ENCODE measurements around the gene TRHDE. TPM values are rescaled to one million over a fixed set of nuclear protein-coding genes. Genes with fewer than 3 reads are reported as not detected.

Gene TRHDE
- total RNA-seq, 1 donor from 2014 or later = under 0.01 TPM

GRCh38 chr12:72273499-72273837 is 1.3 kb downstream of the TRHDE start:
- no peak for DNase-seq (ENCODE audit: low read depth in 2 of 2)

DNA sequence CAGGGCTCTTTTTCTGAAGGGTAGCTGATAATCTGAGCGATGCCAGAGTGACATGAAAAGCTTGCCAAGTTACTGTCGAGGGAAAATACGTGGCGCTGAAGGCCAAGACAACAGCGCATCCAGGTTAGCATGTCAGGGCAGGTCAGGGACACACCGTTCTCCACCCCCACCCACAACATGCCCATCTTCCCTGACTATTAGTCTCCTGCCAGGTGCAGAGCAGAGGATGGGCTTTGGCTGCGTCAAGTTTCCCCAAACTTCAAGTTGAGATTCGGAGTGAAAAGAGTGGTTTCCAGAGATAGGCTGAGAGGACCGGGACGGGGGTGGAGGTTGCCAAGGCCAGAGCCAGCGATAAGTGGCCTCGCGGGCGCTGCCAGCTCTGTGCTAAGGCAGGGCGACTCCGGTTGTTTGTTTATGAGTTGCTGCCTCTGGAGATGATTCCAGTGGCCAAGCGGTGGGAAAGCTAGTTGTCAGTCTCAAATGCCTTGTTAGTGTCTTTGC is 1.7 kb downstream of the TRHDE start:
- DNase-seq (ENCODE audit: low read depth in 2 of 2) = no peak

DNA sequence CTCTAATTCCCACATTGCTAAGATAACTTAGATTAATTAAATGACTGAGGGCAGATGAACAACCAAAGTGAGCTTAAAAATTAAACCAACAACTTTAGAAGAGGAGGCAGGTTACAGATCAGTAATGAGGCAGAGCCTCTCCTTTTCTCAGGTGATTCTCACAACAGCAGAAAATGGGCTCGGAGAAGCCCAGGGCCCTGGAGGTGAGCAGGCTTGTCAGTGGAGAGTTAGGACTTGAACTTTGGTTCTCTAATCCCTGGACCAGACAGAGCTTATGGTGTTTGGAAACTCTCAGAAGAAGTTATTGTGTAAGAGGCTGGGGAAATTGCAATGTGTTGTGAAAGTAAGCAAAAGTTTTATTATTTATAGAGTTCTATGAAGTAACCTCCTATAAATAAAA is 2.8 kb downstream of the TRHDE start:
- DNase-seq (ENCODE audit: low read depth in 2 of 2) = no peak

DNA sequence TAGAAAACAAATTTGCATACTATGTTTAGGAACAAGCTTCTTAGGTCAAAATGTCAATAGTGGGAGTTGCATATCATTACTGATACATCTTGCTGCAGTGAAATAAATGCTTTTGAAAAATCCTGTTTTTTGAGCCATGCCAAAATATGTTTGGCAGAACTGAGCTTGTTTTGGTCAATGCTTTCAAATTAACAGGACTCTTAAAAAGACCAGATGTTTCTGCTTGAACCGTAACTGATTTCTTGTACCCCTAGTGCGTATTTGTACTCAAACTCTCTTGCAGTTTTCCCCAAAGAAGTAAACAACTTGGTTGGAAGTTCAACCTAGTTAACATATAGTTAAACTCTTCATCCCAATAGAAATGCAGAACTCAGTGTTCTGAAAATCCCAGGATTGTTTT is 3.4 kb downstream of the TRHDE start:
- no peak for DNase-seq (ENCODE audit: low read depth in 2 of 2)

DNA sequence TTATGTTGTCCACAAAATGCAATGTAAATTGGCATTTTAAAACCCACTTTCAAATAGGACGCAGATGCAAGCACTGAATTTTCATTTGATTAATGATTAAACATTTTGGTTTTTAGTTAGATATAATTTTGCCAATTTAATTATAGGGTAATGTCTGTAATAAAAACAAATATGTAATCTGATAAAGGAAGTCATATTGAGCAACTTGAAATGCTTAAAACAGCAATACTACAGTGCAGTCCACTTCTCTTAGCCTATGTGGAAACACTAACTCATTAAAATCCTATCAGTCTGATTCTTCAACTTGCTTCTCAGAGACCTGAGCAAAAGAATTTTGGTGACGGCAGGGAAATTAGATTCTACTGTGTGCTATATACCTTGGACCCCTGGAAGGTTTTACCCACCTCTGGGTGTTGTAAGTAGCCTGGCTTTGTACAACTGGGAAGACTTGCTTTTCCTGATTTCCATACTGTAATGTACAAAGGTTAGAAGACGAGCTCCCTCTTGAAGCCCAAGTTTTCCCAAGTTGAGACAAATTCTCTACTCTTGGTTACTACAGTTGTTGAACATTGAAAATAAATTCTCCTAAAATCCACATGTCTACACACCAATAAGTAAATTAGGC is 4.1 kb downstream of the TRHDE start:
- DNase-seq (ENCODE audit: low read depth in 2 of 2) = no peak

DNA sequence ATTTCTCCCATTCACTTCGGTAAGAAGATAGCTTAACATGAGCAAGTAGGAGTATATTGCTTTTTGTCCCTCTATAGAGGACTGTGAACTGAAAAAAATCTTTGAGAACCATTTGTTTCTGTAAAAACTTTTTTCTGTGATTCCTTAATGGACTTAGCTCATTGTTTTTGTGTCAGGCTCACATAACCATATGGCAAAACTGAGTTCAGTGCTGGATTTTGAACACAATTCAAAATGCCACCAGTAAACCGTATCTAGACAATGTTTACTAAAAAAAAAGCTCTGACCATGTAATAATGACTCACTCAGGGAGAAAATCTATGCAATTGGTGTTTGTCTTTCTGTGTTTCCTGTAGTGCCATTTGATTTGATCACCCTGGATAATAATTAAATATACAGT is 5.2 kb downstream of the TRHDE start:
- DNase-seq (ENCODE audit: low read depth in 2 of 2) = no peak

DNA sequence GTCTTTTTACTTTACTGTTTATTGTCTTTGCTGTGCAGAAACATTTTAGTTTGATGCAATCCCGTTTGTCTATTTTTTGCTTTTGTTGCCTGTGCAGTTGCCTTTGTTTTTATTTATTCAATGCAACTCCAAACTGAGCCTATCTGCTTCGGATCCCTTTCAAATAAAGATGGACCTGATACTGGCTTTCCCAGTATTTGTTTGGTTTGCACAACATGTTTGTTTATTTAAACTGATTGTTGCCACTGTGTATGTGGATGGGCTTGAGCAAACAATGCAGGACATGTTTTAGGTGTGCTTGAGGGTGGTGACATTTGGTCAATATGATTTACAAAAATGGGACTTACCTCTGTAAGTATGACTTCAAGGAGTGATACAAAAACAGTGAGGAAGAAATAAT is 6.7 kb downstream of the TRHDE start:
- no peak for DNase-seq (ENCODE audit: low read depth in 2 of 2)

GRCh38 chr12:72281126-72281525 is 9.0 kb downstream of the TRHDE start:
- no peak for DNase-seq (ENCODE audit: low read depth in 2 of 2)

GRCh38 chr12:72282721-72283120 is 10.6 kb downstream of the TRHDE start:
- DNase-seq (ENCODE audit: low read depth in 2 of 2) = no peak

DNA sequence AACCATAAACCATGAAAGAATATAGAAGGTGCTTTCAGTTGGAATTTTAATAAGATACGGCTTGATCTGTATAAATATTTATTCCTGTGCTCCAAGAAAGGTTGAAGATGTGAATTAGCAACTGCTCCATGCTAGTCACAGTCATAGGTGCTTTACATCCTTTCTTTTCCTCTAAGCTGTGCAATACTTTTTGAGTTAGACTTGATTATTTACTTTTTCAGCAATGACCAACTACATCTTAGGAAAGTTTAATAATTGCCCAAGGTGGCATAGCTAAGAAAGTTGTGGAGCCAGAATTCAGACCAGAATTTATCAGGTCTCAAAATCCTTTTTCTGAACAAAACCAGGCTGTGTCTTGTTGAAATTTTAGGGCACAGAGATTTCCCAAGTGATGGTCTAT is 13.7 kb downstream of the TRHDE start:
- no peak for DNase-seq (ENCODE audit: low read depth in 2 of 2)

DNA sequence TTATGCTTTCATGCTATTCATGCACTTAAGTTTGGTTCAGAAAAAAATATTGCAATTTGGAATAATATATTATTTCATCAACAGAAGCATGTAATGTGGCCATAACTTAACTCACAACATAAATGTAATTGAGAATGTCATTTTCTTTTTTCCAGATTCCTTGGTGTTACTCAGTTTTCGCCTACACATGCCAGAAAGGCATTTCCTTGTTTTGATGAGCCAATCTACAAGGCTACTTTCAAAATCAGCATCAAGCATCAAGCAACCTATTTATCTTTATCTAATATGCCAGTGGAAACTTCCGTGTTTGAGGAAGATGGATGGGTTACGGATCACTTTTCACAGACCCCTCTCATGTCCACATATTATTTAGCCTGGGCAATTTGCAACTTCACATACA is 14.4 kb downstream of the TRHDE start:
- DNase-seq (ENCODE audit: low read depth in 2 of 2) = no peak

DNA sequence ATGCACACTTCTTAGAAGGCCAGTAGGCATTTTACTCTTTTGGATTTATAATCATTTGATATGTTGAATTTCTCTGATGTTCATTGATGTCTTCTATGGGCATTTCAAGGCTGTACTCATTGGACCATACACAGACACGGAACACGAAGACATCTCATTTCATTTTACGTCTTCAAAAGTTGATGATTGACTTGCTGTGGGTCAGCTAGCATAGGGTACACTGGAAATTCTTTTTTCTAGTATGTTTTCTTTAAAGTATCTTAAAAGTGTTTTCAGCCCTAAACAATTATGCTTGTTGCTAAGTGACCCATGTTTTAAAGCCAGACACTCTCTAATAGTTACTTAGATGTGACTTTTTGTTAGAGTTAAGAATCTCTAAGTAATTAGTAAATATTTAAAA is 16.3 kb downstream of the TRHDE start:
- DNase-seq (ENCODE audit: low read depth in 2 of 2) = no peak

DNA sequence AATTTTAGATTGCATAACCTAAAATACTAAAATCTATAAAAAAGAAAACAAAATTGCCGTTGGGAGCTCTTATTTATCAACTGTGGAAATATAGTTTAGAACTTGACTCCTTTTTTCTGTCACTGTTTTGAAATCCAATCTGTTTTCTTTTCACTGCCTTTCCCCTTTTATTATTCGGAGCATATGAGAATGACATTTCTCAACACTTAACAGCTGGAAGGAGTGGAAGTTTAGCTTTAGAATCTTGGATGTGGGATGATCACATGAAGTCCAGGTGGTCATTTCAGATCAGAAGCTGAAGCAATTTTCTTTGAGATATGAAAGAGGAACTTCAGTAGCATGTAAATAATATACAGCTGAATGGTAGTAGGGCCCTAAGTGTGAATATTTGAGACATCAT is 16.7 kb downstream of the TRHDE start:
- no peak for DNase-seq (ENCODE audit: low read depth in 2 of 2)

- no peak for DNase-seq (ENCODE audit: low read depth in 2 of 2)
Measured at GRCh38 chr12:72289633-72290032, 17.5 kb downstream of the TRHDE start.

DNA sequence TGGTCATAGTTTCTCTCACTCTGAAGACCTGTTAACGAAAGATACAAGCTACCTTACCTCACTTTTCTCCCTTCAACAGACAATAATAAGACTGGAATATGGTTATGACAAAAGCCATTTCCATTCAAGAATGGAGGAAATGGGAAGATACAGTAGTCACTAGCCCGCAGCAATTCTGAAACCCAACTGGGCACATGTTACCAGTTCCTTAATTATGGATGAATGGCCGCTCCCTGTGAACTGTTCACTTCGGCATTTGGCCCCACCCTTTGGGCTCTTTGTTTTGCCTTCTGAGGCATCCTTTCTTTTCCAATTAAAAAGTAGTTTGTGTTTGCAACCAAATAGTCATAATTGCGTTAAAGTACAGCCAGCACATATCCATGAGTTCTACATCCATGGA is 19.0 kb downstream of the TRHDE start:
- DNase-seq (ENCODE audit: low read depth in 2 of 2) = no peak

GRCh38 chr12:72293701-72294100 is 21.5 kb downstream of the TRHDE start:
- DNase-seq (ENCODE audit: low read depth in 2 of 2) = no peak

DNA sequence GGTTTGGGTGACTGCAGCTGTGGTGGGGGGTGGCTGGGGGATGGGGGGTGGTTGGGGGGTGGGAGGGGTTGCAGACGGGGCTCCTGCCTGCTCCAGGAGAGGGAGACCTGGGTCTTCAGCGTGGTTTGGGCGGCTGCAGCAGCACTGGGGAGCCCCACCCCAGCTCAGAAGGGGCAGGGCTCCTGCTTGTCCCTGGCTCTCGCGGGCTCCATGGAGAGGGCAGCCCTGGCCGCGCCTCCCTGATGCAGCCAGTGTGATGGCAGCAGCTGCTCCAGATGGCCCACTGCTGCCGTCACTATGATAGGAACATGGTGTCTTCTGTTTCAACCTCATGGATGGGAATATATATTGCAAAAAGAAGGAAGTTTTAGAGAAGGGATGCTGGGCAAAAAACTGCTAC is 22.9 kb downstream of the TRHDE start:
- no peak for DNase-seq (ENCODE audit: low read depth in 2 of 2)

DNA sequence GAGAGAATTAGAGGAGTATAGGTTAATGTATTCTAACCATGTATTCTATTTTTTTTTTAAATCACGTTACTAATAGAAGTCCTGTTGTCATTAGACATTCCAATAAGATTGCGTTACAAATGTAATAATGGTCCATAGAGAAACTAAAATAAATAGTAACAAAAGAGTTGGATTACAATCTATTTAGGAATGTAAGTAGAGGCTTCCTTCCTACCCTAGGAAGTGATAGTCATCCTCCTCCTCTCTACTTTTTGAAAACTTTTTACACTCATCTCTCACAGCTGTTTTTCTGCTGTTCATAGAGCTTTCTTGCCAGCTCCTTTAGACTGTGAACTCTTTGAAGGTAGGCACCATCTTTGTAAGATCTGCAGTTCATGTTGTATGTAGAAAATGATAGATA is 23.6 kb downstream of the TRHDE start:
- DNase-seq (ENCODE audit: low read depth in 2 of 2) = no peak

- DNase-seq (ENCODE audit: low read depth in 2 of 2) = no peak
Measured at GRCh38 chr12:72296389-72296788, 24.2 kb downstream of the TRHDE start.

- no peak for DNase-seq (ENCODE audit: low read depth in 2 of 2)
Measured at GRCh38 chr12:72297666-72298065, 25.5 kb downstream of the TRHDE start.

DNA sequence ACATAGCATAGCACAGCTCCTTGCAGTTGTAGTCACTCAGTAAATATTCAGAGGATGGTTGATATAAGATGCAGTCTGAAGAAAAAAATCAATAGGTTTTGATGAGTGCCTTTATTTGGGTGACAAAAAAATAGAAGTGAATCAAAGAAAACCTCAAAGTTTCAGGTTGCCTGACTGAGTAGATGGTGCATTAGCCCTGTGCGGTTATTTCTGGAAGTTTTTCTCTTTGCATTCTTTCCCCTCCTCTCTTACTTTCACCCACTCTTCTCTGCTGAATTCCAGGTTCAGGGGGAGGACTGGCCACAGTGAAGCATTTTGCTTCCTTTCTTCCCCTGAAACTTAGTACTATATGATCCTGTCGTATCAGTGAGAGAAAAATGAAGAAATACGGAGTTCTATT is 28.6 kb downstream of the TRHDE start:
- no peak for DNase-seq (ENCODE audit: low read depth in 2 of 2)

- DNase-seq (ENCODE audit: low read depth in 2 of 2) = no peak
Measured at GRCh38 chr12:72304751-72305150, 32.6 kb downstream of the TRHDE start.

GRCh38 chr12:72307229-72307628 is 35.1 kb downstream of the TRHDE start:
- DNase-seq (ENCODE audit: low read depth in 2 of 2) = no peak

DNA sequence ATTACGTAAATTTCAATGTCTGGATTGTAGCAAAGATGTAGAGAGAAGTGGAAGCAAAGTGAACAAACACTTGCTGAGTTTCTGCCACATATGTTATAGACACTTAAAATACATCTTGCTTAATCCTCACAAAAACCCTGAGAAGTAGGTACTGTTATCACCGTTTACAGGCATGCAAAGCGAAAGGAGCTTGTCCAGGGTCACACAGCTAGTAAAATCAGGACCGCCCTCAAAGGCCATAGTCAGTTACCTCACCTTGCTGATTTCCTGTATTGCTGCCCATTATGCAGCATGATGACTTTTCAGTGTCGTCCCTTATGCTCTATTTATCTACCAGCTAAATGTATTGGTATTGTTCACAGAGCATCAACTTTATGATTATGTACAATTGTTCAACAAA is 39.8 kb downstream of the TRHDE start:
- DNase-seq (ENCODE audit: low read depth in 2 of 2) = no peak

Data from dermis microvascular lymphatic vessel endothelial cell (primary cell).